MCF 10A (cell line): Measurements from ENCODE around the gene LRFN3. TPM values are rescaled to one million over a fixed set of nuclear protein-coding genes. Genes with fewer than 3 reads are reported as not detected.
A peak's percentile ranks its signal among the peaks of the same experiment; 100 is the strongest.

Source experiments
- BruUV-seq: library from RNA; stranded (reverse); fragments of 400-500 nt; replicated peaks from 2 replicates; lab custom pipeline; 2021; lab: Mats Ljungman, UMichigan
- CTCF ChIA-PET: fragments of 300-600 bp; sonication (Branson Sonifier 250); formaldehyde crosslinking; extraction: SDS; loops from one replicate; lab custom pipeline; 2021; ENCODE audit warnings: antibody characterized with exemption, inconsistent platforms; lab: Yijun Ruan, JAX
- POLR2A ChIA-PET: fragments of 300-600, 350-650 bp; sonication (Branson Sonifier 250); formaldehyde crosslinking; extraction: SDS; loops from one replicate; lab custom pipeline; 2020; ENCODE audit warnings: antibody characterized with exemption, inconsistent platforms; lab: Yijun Ruan, JAX
- DNase-seq: peaks from one replicate; pipeline ENCODE4 v3.0.0-alpha.2; 2018; ENCODE audit not compliant: unreplicated experiment
- H3K27ac Mint-ChIP-seq: one replicate; pipeline ENCODE4 v1.8.0; 2022; ENCODE audit warnings: mild to moderate bottlenecking, low read depth, mixed read lengths; ENCODE audit not compliant: unreplicated experiment
- H3K27me3 Mint-ChIP-seq: one replicate; pipeline ENCODE4 v1.8.0; 2022; ENCODE audit warnings: mixed read lengths; ENCODE audit not compliant: insufficient read depth, unreplicated experiment
- H3K36me3 Mint-ChIP-seq: one replicate; pipeline ENCODE4 v1.8.0; 2022; ENCODE audit warnings: mild to moderate bottlenecking, moderate library complexity, mixed read lengths; ENCODE audit not compliant: insufficient read depth, unreplicated experiment
- H3K4me1 Mint-ChIP-seq: one replicate; pipeline ENCODE4 v1.8.0; 2022; ENCODE audit warnings: mixed read lengths; ENCODE audit not compliant: insufficient read depth, unreplicated experiment
- H3K4me3 Mint-ChIP-seq: one replicate; pipeline ENCODE4 v1.8.0; 2022; ENCODE audit warnings: mild to moderate bottlenecking, moderate library complexity, mixed read lengths; ENCODE audit not compliant: unreplicated experiment
- H3K9me3 Mint-ChIP-seq: one replicate; pipeline ENCODE4 v1.8.0; 2022; ENCODE audit warnings: mixed read lengths; ENCODE audit not compliant: unreplicated experiment
- intact Hi-C: fragments of 100-400 bp; cut with micrococcal nuclease; formaldehyde crosslinking; loops from 2 replicates; pipeline ENCODE4 v1.14.1; 2022
- total RNA-seq: library from RNA; stranded (reverse); gene quantifications from 2 replicates; pipeline ENCODE4 v1.2.3, GENCODE V29; 2022
- TF ChIP-seq, protein P1 (sequence below): fragments of 200-600 bp; IDR thresholded peaks from one replicate; pipeline ENCODE4 v1.8.0; 2022; ENCODE audit warnings: antibody characterized with exemption, mild to moderate bottlenecking; ENCODE audit not compliant: unreplicated experiment

The LRFN3 gene
- total RNA-seq, 1 experiment from 2014 or later: 7.4 TPM

DNA sequence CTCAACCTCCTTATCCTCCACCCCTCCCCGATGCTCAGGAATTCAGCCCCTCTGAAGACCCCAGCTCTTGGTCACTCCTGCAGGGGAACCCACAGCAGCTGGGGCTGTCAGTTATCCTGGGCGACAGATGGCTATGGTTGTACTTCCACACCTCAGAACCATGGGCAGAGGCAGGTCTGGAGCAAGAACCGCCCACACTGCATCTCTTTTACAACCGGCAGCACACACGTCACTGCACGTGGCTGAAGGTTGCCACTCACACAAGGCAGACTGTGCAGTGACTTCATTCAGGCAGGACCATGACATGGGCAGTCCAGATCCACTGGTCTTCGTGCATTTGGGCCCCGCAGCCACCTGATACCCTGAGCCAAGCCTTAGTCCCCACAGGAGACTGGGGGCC lies 37.3 kb downstream of the LRFN3 start:
- Mint-ChIP-seq H3K27ac (no peak overlapping the region), H3K27me3 (peaks cover 18% of the 10 kb centered on the region)

DNA sequence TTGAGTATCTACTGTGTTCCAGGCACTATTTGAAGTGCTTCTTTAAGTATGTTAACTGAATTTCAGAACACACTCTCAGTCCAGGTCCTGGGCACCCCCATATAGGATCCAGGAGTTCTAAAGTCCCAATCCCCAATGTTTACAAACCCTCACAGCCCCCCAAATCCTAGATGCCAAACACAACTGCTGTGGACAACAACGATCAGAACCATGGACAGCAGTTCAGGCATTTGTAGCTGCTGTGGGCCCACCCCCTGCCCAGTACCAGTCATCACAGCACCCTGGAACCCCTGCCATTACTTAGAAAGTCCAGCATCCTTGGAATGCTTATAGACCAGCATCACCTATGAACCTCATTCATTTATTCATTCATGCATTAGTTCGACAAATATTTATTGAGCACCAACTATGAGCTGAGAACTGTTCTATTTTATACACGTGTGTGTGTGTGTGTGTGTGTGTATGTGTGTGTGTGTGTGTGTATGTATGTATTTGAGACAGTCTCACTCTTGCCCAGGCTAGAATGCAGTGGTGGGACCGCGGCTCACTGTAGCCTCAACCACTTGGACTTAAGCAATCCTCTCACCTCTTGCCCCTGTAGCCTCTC lies 39.5 kb downstream of the LRFN3 start:
- TF ChIP-seq, protein P1, sequence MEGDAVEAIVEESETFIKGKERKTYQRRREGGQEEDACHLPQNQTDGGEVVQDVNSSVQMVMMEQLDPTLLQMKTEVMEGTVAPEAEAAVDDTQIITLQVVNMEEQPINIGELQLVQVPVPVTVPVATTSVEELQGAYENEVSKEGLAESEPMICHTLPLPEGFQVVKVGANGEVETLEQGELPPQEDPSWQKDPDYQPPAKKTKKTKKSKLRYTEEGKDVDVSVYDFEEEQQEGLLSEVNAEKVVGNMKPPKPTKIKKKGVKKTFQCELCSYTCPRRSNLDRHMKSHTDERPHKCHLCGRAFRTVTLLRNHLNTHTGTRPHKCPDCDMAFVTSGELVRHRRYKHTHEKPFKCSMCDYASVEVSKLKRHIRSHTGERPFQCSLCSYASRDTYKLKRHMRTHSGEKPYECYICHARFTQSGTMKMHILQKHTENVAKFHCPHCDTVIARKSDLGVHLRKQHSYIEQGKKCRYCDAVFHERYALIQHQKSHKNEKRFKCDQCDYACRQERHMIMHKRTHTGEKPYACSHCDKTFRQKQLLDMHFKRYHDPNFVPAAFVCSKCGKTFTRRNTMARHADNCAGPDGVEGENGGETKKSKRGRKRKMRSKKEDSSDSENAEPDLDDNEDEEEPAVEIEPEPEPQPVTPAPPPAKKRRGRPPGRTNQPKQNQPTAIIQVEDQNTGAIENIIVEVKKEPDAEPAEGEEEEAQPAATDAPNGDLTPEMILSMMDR: no peak
- H3K36me3 Mint-ChIP-seq: no peaks in the 10 kb centered on the region
- no peak overlapping the region for H3K4me3 Mint-ChIP-seq
- intact Hi-C loops: no loop called here
- BruUV-seq: no TSS peak
- ChIA-PET CTCF (no interaction called here), POLR2A (no interaction called here)
- peaks cover 30% of the 10 kb centered on the region for H3K27me3 Mint-ChIP-seq
- DNase-seq: peak; percentile 23
- no peaks in the 10 kb centered on the region for H3K4me1 Mint-ChIP-seq
- H3K9me3 Mint-ChIP-seq: no peaks in the 10 kb centered on the region
- no peak overlapping the region for H3K27ac Mint-ChIP-seq

More for the DNA sequence above, 37.3 kb downstream of the LRFN3 start:
- TF ChIP-seq, protein P1: no peak
- no TSS peak for BruUV-seq
- DNase-seq: no peak
- Mint-ChIP-seq H3K4me3 (no peak overlapping the region), H3K36me3 (no peaks in the 10 kb centered on the region), H3K9me3 (no peaks in the 10 kb centered on the region), H3K4me1 (no peaks in the 10 kb centered on the region)
- intact Hi-C loops: no loop called here
- CTCF ChIA-PET: interaction anchor here (0.7 kb wide), 1 partner anchor 789 kb away, joined by 3 read pairs; no protein-coding TSS in a partner anchor
- POLR2A ChIA-PET: interaction anchor here (0.6 kb wide), 1 partner anchor 450 kb away, joined by 3 read pairs; no protein-coding TSS in a partner anchor

DNA sequence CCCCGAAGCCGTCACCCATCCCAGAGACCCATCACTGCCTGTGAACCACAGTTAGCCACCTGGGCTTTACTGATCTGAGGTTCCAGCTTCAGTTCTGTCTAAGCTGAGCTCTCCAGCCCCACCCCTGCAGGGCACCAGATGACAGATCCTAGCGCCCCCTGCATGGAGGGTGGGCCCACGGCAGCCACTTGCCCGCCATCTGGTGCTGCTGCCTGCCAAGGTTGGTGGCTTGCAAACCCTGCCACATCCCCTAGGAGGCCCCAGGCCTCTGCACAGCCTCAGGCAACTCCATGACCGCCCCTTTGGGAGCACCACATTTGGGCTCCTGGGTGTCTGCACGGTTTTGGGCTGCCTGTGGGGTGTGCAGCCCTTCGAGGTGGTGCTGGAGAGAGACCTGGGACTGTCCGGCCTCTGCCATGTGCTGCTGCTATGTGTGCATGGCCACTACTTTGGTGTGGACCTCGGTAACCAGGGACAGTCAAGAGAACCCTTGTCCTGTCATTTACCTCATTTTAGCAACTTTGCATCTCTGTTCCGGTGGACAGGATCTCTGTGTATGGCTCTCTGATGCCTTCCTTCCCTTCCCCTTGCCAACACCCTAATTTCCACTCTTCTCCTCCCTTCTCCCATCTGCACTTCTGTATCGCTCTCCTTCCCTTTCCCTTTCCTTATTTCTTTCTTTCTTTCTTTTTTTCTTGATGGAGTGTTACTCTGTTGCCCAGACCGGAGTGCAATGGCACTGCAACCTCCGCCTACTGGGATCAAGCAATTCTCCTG lies 41.5 kb downstream of the LRFN3 start:
- ChIA-PET POLR2A (no interaction called here), CTCF (interaction anchor here (0.6 to 0.7 kb wide), 2 partner anchors 265 to 401 kb away, joined by 4 read pairs; partner anchors contain the start of gene ZFP14)
- DNase-seq: no peak
- no peaks in the 10 kb centered on the region for H3K9me3 Mint-ChIP-seq
- TF ChIP-seq, protein P1: no peak
- no peak overlapping the region for H3K27ac Mint-ChIP-seq
- no peaks in the 10 kb centered on the region for H3K4me1 Mint-ChIP-seq
- H3K27me3 Mint-ChIP-seq: peaks cover 49% of the 10 kb centered on the region
- intact Hi-C loops: no loop called here
- no peak overlapping the region for H3K4me3 Mint-ChIP-seq
- no peaks in the 10 kb centered on the region for H3K36me3 Mint-ChIP-seq
- BruUV-seq: no TSS peak

DNA sequence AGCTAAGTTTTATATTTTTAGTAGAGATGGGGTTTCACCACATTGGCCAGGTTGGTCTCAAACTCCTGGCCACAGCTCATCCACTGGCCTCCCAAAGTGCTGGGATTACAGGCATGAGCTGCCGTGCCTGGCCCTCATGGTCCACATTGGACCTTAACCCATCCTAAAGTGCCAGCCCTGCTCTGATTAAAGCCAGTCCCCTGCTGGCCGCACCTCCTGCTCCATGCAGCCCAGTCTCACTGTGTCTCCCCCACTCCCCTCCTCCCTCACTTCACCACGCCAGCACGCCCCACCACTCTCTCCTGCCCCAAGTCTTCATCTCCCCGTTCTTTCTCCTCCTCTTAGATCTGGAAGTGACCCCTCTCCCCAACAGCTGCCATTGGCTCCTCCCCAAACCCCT lies 42.1 kb downstream of the LRFN3 start:
- H3K4me3 Mint-ChIP-seq: no peak overlapping the region
- CTCF ChIA-PET: no interaction called here

More for the DNA sequence above, 42.1 kb downstream of the LRFN3 start:
- TF ChIP-seq, protein P1: no peak
- Mint-ChIP-seq H3K4me1 (no peaks in the 10 kb centered on the region), H3K9me3 (no peaks in the 10 kb centered on the region), H3K27ac (no peak overlapping the region), H3K36me3 (no peaks in the 10 kb centered on the region), H3K27me3 (peaks cover 56% of the 10 kb centered on the region)
- BruUV-seq: no TSS peak
- intact Hi-C loops: no loop called here
- POLR2A ChIA-PET: no interaction called here
- no peak for DNase-seq
